HCT116 (cell line): ENCODE results near the gene TGFBR3. TPM values are rescaled to one million over a fixed set of nuclear protein-coding genes. Genes with fewer than 3 reads are reported as not detected.
A peak's percentile ranks its signal among the peaks of the same experiment; 100 is the strongest.

Experiments
- ATAC-seq: fragments of 200-7000 bp; cut with Tn5 transposase; 2 replicates; pipeline ENCODE4 v1.9.1; 2020; ENCODE audit warnings: mild to moderate bottlenecking, moderate library complexity
- BruUV-seq: library from RNA; stranded (reverse); fragments of 400-500 nt; replicated peaks from 2 replicates; lab custom pipeline; 2021; lab: Mats Ljungman, UMichigan
- CTCF ChIA-PET: fragments of 300-600 bp; sonication (Branson Sonifier 250); formaldehyde crosslinking; loops from one replicate; lab custom pipeline; 2021; ENCODE audit warnings: antibody characterized with exemption; lab: Charles Lee
- POLR2A ChIA-PET: fragments of 300-600, 350-600 bp; sonication (Branson Sonifier 250); formaldehyde crosslinking; loops from one replicate; lab custom pipeline; 2021; ENCODE audit warnings: antibody characterized with exemption; lab: Charles Lee
- RAD21 ChIA-PET, 2 experiments: fragments of 300-600 bp; sonication (Branson Sonifier 250); formaldehyde crosslinking; loops; one replicate each; lab custom pipeline; 2023; ENCODE audit warnings: low total read pairs in 2 of 2; ENCODE audit not compliant: uncharacterized antibody in 2 of 2, unreplicated experiment in 2 of 2, low non-redundant PET in 1 of 2; lab: Charles Lee
- DNase-seq: peaks from one replicate; pipeline ENCODE4 v3.0.0-alpha.2; 2010; ENCODE audit warnings: low read depth, low spot score
- H2AFZ ChIP-seq: fragments of 200-600 bp; shearing (Covaris generic), sonication (generic); 2 replicates; pipeline ENCODE4 v1.6.1; 2017; ENCODE audit warnings: low read depth, mixed run types, mixed read lengths, antibody characterized with exemption, low read length; ENCODE audit not compliant: poor library complexity, severe bottlenecking
- H3K27ac ChIP-seq: 2 replicates; pipeline ENCODE4 v1.5.1; 2012; ENCODE audit warnings: low read depth, low read length
- H3K27me3 ChIP-seq: fragments of 200-600 bp; sonication (generic); 2 replicates; pipeline ENCODE4 v1.6.1; 2016; ENCODE audit warnings: mixed run types, low read length, mixed read lengths; ENCODE audit not compliant: insufficient read depth
- H3K36me3 ChIP-seq, 2 experiments: fragments of 200-500 bp in 1 of 2; fragments of 200-600 bp in 1 of 2; sonication (Bioruptor generic) in 1 of 2; sonication (generic) in 1 of 2; 2 replicates each; pipeline versions ENCODE4 v1.5.1 to v1.6.1; 2014 to 2016; ENCODE audit warnings: low read length in 2 of 2, inconsistent platforms in 1 of 2, mixed read lengths in 1 of 2, mixed run types in 1 of 2; ENCODE audit not compliant: insufficient read depth in 2 of 2, control insufficient read depth in 1 of 2
- H3K4me1 ChIP-seq, 2 experiments: fragments of 200-600 bp in 1 of 2; sonication (generic) in 1 of 2; 2 replicates each; pipeline versions ENCODE4 v1.5.1 to v1.6.1; 2012 to 2017; ENCODE audit warnings: low read length in 2 of 2, inconsistent platforms in 1 of 2, mild to moderate bottlenecking in 1 of 2, mixed read lengths in 1 of 2, mixed run types in 1 of 2, moderate library complexity in 1 of 2; ENCODE audit not compliant: insufficient read depth in 2 of 2, control insufficient read depth in 1 of 2
- H3K4me2 ChIP-seq: fragments of 200-600 bp; sonication (generic); 2 replicates; pipeline ENCODE4 v1.6.1; 2017; ENCODE audit warnings: mixed run types, low read length, mixed read lengths
- H3K4me3 ChIP-seq, 2 experiments: fragments of 200-600 bp in 1 of 2; sonication (generic) in 1 of 2; replicated peaks in 1 of 2; 2 replicates each; pipeline ENCODE4 v1.5.1; 2011 to 2016; ENCODE audit warnings: low read length in 2 of 2, control low read depth in 1 of 2, low read depth in 1 of 2, mild to moderate bottlenecking in 1 of 2, mixed read lengths in 1 of 2, mixed run types in 1 of 2
- H3K79me2 ChIP-seq: fragments of 200-600 bp; sonication (generic); 2 replicates; pipeline ENCODE4 v1.6.1; 2017; ENCODE audit warnings: mild to moderate bottlenecking, mixed run types, low read length, moderate library complexity, mixed read lengths; ENCODE audit not compliant: insufficient read depth
- H3K9ac ChIP-seq: fragments of 200-600 bp; sonication (generic); 2 replicates; pipeline ENCODE4 v1.6.1; 2016; ENCODE audit warnings: low read length, mixed read lengths
- H3K9me2 ChIP-seq: fragments of 200-600 bp; sonication (generic), shearing (Covaris generic); 2 replicates; pipeline ENCODE4 v1.6.1; 2017; ENCODE audit warnings: mixed run types, mild to moderate bottlenecking, moderate library complexity; ENCODE audit not compliant: insufficient read depth
- H3K9me3 ChIP-seq, 2 experiments: fragments of 200-500 bp in 1 of 2; fragments of 200-600 bp in 1 of 2; sonication (Bioruptor generic) in 1 of 2; sonication (generic) in 1 of 2; 2 replicates each; pipeline ENCODE4 v1.6.1; 2014 to 2017; ENCODE audit warnings: low read length in 2 of 2, mixed read lengths in 2 of 2, inconsistent platforms in 1 of 2, low read depth in 1 of 2, mild to moderate bottlenecking in 1 of 2, mixed run types in 1 of 2, moderate library complexity in 1 of 2; ENCODE audit not compliant: control insufficient read depth in 1 of 2, insufficient read depth in 1 of 2
- H4K20me1 ChIP-seq: fragments of 200-600 bp; sonication (generic), shearing (Covaris generic); 2 replicates; pipeline ENCODE4 v1.6.1; 2017; ENCODE audit warnings: mixed run types, mild to moderate bottlenecking, moderate library complexity; ENCODE audit not compliant: insufficient read depth
- ATF3 ChIP-seq: IDR thresholded peaks from 2 replicates; pipeline ENCODE4 v1.6.1; 2012
- CBX3 ChIP-seq: IDR thresholded peaks from 2 replicates; pipeline ENCODE4 v1.6.1; 2012; ENCODE audit warnings: low read depth
- EZH2 ChIP-seq: fragments of 200-600 bp; sonication (generic); IDR thresholded peaks from 2 replicates; pipeline ENCODE4 v1.6.1; 2017; ENCODE audit warnings: antibody characterized with exemption, mixed run types
- FOSL1 ChIP-seq: IDR thresholded peaks from 2 replicates; pipeline ENCODE4 v1.6.1; 2012; ENCODE audit warnings: low read depth
- JUND ChIP-seq: IDR thresholded peaks from 2 replicates; pipeline ENCODE4 v1.6.1; 2012
- MAX ChIP-seq: IDR thresholded peaks from 2 replicates; pipeline ENCODE4 v1.6.1; 2012
- REST ChIP-seq: IDR thresholded peaks from 2 replicates; pipeline ENCODE4 v1.6.1; 2012; ENCODE audit warnings: low read depth
- SIN3A ChIP-seq: IDR thresholded peaks from 2 replicates; pipeline ENCODE4 v1.6.1; 2012; ENCODE audit warnings: low read depth
- SP1 ChIP-seq: IDR thresholded peaks from 2 replicates; pipeline ENCODE4 v1.6.1; 2012; ENCODE audit warnings: low read depth
- TCF7L2 ChIP-seq: IDR thresholded peaks from 2 replicates; pipeline ENCODE4 v1.7.0; 2011; ENCODE audit warnings: borderline replicate concordance, inconsistent platforms; ENCODE audit not compliant: insufficient read depth, insufficient read length; ENCODE audit errors: extremely low read depth
- YY1 ChIP-seq: IDR thresholded peaks from 2 replicates; pipeline ENCODE4 v1.6.1; 2011; ENCODE audit warnings: low read length, low read depth, moderate library complexity, mild to moderate bottlenecking; ENCODE audit not compliant: insufficient replicate concordance; ENCODE audit errors: extremely low read depth
- ZFX ChIP-seq: fragments of 450-650 bp; IDR thresholded peaks from 2 replicates; pipeline ENCODE4 v1.6.1; 2017
- ZNF274 ChIP-seq: fragments of 200-500 bp; sonication (Bioruptor generic); IDR thresholded peaks from 2 replicates; pipeline ENCODE4 v1.6.1; 2014; ENCODE audit warnings: mild to moderate bottlenecking, low read depth, low read length, inconsistent platforms
- intact Hi-C: fragments of 100-400 bp; cut with micrococcal nuclease; formaldehyde crosslinking; loops from 2 replicates; pipeline ENCODE4 v1.10.0; 2022
- total RNA-seq: library from RNA; stranded (reverse); gene quantifications from one replicate; pipeline ENCODE4 v1.2.1, GENCODE V29; 2021; ENCODE audit not compliant: unreplicated experiment

TGFBR3 gene
- total RNA-seq, 1 experiment from 2014 or later = 7.1 TPM

DNA sequence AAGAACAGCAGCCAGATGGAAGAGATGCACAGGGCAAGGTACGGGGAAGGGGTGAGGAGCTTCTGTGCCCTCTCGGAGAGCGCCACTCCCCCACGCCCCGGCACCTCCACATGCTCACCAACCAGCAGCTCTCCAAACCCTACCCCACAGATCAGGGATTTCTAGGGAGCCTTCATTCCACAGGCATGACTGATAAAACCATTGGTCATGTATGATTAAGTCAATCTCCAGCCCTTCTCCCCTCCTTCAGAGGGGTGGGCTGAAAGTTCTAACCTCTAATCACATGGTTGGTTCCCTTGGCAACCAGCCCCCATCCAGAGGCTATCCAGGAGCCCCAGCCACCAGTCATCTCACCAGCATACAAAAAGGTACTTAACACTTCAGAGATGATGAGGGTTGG lies 144.7 kb downstream of the TGFBR3 start:
- Histone ChIP-seq H3K4me2 (no peak overlapping the region), H3K4me1 (peaks cover 22 to 49% of the 10 kb centered on the region in 2 experiments), H2AFZ (no peak overlapping the region), H3K36me3 (no peaks in the 10 kb centered on the region), H3K27ac (no peak overlapping the region)
- no peak for TF ChIP-seq YY1
- TF ChIP-seq CBX3 = no peak
- TF ChIP-seq MAX = no peak
- TF ChIP-seq, all 23 proteins: peak for 0
- no peaks in the 10 kb centered on the region for H4K20me1 ChIP-seq
- ChIA-PET CTCF (no interaction called here), POLR2A (no interaction called here), RAD21 (no interaction called here)
- no peaks in the 10 kb centered on the region for H3K27me3 ChIP-seq
- H3K4me3 ChIP-seq = no peak overlapping the region
- intact Hi-C loops = no loop called here
- no peaks in the 10 kb centered on the region for H3K9me3 ChIP-seq
- BruUV-seq = no TSS peak
- no peak for DNase-seq
- H3K9ac ChIP-seq = no peak overlapping the region
- H3K79me2 ChIP-seq = no peaks in the 10 kb centered on the region
- ATAC-seq = no peak
- no peaks in the 10 kb centered on the region for H3K9me2 ChIP-seq

DNA sequence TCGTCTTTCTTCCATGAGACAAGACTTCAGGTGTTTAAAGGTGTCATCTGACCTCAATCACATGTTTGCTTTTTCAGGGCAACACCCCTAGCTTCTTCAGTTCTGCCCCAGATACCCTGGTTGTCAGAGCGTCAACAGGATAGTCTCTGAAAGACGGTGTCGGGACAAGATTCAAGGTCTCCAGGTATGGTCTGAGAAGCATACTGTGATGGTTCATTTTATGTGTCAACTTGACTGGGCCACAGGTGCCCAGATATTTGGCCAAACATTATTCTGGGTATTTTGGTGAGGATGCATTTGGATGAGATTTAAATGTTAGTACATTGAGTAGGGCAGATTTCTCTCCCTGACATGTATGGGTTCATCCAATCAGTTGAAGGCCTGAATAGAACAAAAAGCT lies 148.3 kb downstream of the TGFBR3 start:
- H3K4me2 ChIP-seq = peak overlapping the region; percentile 87
- H3K4me3 ChIP-seq = peak overlapping the region in 1 of 2 experiments; percentile 51; a peak in 1 of 4 replicates
- ChIA-PET RAD21 (no interaction called here), CTCF (no interaction called here), POLR2A (no interaction called here)
- no peaks in the 10 kb centered on the region for H4K20me1 ChIP-seq
- intact Hi-C loops = loop anchor here (10.0 kb wide), 1 partner anchor 147 kb away; the partner anchor contains the start of gene TGFBR3
- no peaks in the 10 kb centered on the region for H3K79me2 ChIP-seq
- no peak for ATAC-seq
- BruUV-seq = no TSS peak
- DNase-seq = no peak
- H3K27me3 ChIP-seq = no peaks in the 10 kb centered on the region
- H3K27ac ChIP-seq = peak overlapping the region; percentile 85
- peaks cover 50 to 80% of the 10 kb centered on the region in 2 experiments for H3K4me1 ChIP-seq
- H2AFZ ChIP-seq = no peak overlapping the region
- H3K9me3 ChIP-seq = no peaks in the 10 kb centered on the region
- H3K36me3 ChIP-seq = no peaks in the 10 kb centered on the region
- H3K9me2 ChIP-seq = no peaks in the 10 kb centered on the region
- TF ChIP-seq CBX3 = no peak
- TF ChIP-seq FOSL1 = no peak
- TF ChIP-seq SP1 = no peak
- TF ChIP-seq EZH2 = no peak
- TF ChIP-seq ZNF274 = no peak
- no peak for TF ChIP-seq ATF3
- no peak for TF ChIP-seq TCF7L2
- no peak for TF ChIP-seq JUND
- TF ChIP-seq SIN3A = no peak
- TF ChIP-seq REST = no peak
- no peak for TF ChIP-seq ZFX
- TF ChIP-seq YY1 = no peak
- peak overlapping the region; percentile 66 for H3K9ac ChIP-seq
